CD4-positive, alpha-beta T cell treated with Interleukin-4 for 4 hours (primary cell): ENCODE results near the gene SIGLEC1.

Source experiments
- DNase-seq: peaks from one replicate; pipeline ENCODE4 v3.0.0-alpha.2; 2020

SIGLEC1 gene

GRCh38 chr20:3677733-3678132, 34.7 kb downstream of the SIGLEC1 start:
- DNase-seq, result no peak

GRCh38 chr20:3674995-3675900, 37.2 kb downstream of the SIGLEC1 start:
- DNase-seq, result no peak

GRCh38 chr20:3674447-3674846, 38.0 kb downstream of the SIGLEC1 start:
- DNase-seq, result no peak

- no peak for DNase-seq
Measured at GRCh38 chr20:3673221-3674070, 39.0 kb downstream of the SIGLEC1 start.

GRCh38 chr20:3672547-3673171, 39.7 kb downstream of the SIGLEC1 start:
- no peak for DNase-seq

GRCh38 chr20:3671986-3672546, 40.3 kb downstream of the SIGLEC1 start:
- DNase-seq, result no peak

GRCh38 chr20:3670945-3671344, 41.5 kb downstream of the SIGLEC1 start:
- no peak for DNase-seq

GRCh38 chr20:3670511-3670910, 41.9 kb downstream of the SIGLEC1 start:
- no peak for DNase-seq

GRCh38 chr20:3669710-3670367, 42.6 kb downstream of the SIGLEC1 start:
- no peak for DNase-seq

- no peak for DNase-seq
Measured at GRCh38 chr20:3667434-3668037, 44.9 kb downstream of the SIGLEC1 start.

- no peak for DNase-seq
Measured at GRCh38 chr20:3663858-3664257, 48.5 kb downstream of the SIGLEC1 start.

- DNase-seq, result no peak
Measured at GRCh38 chr20:3663031-3663701, 49.2 kb downstream of the SIGLEC1 start, which contains the start of gene GFRA4. TSS of gene GFRA4 (minus strand) at chr20:3663399. CDS start at chr20:3663399, 0 bp downstream.
